SU-DHL-6 (cell line): ENCODE measurements around the gene SLC25A34.

ENCODE experiments used
- H2AFZ ChIP-seq: fragments of 200-600 bp; sonication (generic); 2 replicates; pipeline ENCODE4 v1.6.1; 2014; ENCODE audit warnings: low read depth, mild to moderate bottlenecking, moderate library complexity, mixed read lengths, antibody characterized with exemption, low read length; ENCODE audit not compliant: severe bottlenecking
- H3F3A ChIP-seq: fragments of 200-600 bp; shearing (Covaris generic); 2 replicates; pipeline ENCODE4 v1.6.0; 2016; ENCODE audit warnings: antibody characterized with exemption, mild to moderate bottlenecking; ENCODE audit not compliant: insufficient read depth
- H3K27ac ChIP-seq: fragments of 200-600 bp; sonication (generic); 2 replicates; pipeline ENCODE4 v1.5.1; 2016; ENCODE audit warnings: low read depth, mild to moderate bottlenecking, low read length, moderate library complexity, mixed read lengths
- H3K27me3 ChIP-seq: fragments of 200-600 bp; sonication (generic), shearing (Covaris generic); 2 replicates; pipeline ENCODE4 v1.6.0; 2014; ENCODE audit warnings: mild to moderate bottlenecking, low read length
- H3K36me3 ChIP-seq: fragments of 200-600 bp; sonication (generic); 2 replicates; pipeline ENCODE4 v1.6.1; 2014; ENCODE audit warnings: mild to moderate bottlenecking, low read length, mixed read lengths
- H3K4me2 ChIP-seq: fragments of 300-600, 200-600 bp; shearing (Covaris generic), sonication (generic); 2 replicates; pipeline ENCODE4 v1.6.0; 2014; ENCODE audit warnings: low read length, low read depth, mild to moderate bottlenecking; ENCODE audit not compliant: poor library complexity, severe bottlenecking
- H3K4me3 ChIP-seq: fragments of 200-600 bp; sonication (generic); 2 replicates; pipeline ENCODE4 v1.5.1; 2014; ENCODE audit warnings: antibody characterized with exemption, low read length, mild to moderate bottlenecking, mixed read lengths; ENCODE audit not compliant: insufficient read depth, poor library complexity, severe bottlenecking
- H3K79me2 ChIP-seq: fragments of 200-600 bp; sonication (generic); 2 replicates; pipeline ENCODE4 v1.6.1; 2014; ENCODE audit warnings: mild to moderate bottlenecking, low read length, moderate library complexity; ENCODE audit not compliant: insufficient read depth
- H3K9ac ChIP-seq: fragments of 200-600 bp; sonication (generic); 2 replicates; pipeline ENCODE4 v1.7.0; 2014; ENCODE audit warnings: mild to moderate bottlenecking, low read length
- H3K9me2 ChIP-seq: fragments of 200-600 bp; sonication (generic); replicated peaks from 2 replicates; pipeline ENCODE4 v1.6.1; 2014; ENCODE audit warnings: low read length; ENCODE audit not compliant: insufficient read depth
- H3K9me3 ChIP-seq: fragments of 200-600 bp; sonication (generic); 2 replicates; pipeline ENCODE4 v1.6.1; 2014; ENCODE audit warnings: low read length, mixed read lengths; ENCODE audit not compliant: insufficient read depth
- H4K20me1 ChIP-seq: fragments of 200-600 bp; sonication (generic); 2 replicates; pipeline ENCODE4 v1.6.1; 2014; ENCODE audit warnings: low read depth, mild to moderate bottlenecking, antibody characterized with exemption, low read length, moderate library complexity, mixed read lengths
- CTCF ChIP-seq: fragments of 200-600 bp; sonication (generic); IDR thresholded peaks from one replicate; pipeline ENCODE4 v1.5.1; 2017; ENCODE audit warnings: antibody characterized with exemption, mild to moderate bottlenecking, low read length, moderate library complexity; ENCODE audit not compliant: insufficient read depth, poor library complexity, severe bottlenecking
- EZH2phosphoT487 ChIP-seq: fragments of 200-600 bp; sonication (generic), shearing (Covaris generic); conservative IDR thresholded peaks from 2 replicates; pipeline ENCODE4 v1.6.1; 2018; ENCODE audit warnings: mild to moderate bottlenecking, antibody characterized with exemption, low read length, moderate library complexity, mixed read lengths

SLC25A34 gene

GRCh38 chr1:15758953-15759661 lies 23.0 kb downstream of the SLC25A34 start:
- Histone ChIP-seq H2AFZ (no peak overlapping the region), H3K9ac (no peak overlapping the region), H4K20me1 (no peaks in the 10 kb centered on the region), H3K27ac (no peak overlapping the region), H3K36me3 (no peaks in the 10 kb centered on the region), H3K4me3 (no peak overlapping the region), H3F3A (no peaks in the 10 kb centered on the region), H3K9me2 (no peaks in the 10 kb centered on the region), H3K79me2 (no peaks in the 10 kb centered on the region), H3K9me3 (no peaks in the 10 kb centered on the region), H3K4me2 (no peak overlapping the region), H3K27me3 (no peaks in the 10 kb centered on the region)
- no peak for TF ChIP-seq EZH2phosphoT487
- TF ChIP-seq CTCF, result no peak

- H3K27ac ChIP-seq, result no peak overlapping the region
- no peaks in the 10 kb centered on the region for H3F3A ChIP-seq
- no peak overlapping the region for H3K4me2 ChIP-seq
- H3K4me3 ChIP-seq, result no peak overlapping the region
- no peaks in the 10 kb centered on the region for H3K9me3 ChIP-seq
- no peak overlapping the region for H2AFZ ChIP-seq
- no peaks in the 10 kb centered on the region for H3K36me3 ChIP-seq
- no peak overlapping the region for H3K9ac ChIP-seq
- H4K20me1 ChIP-seq, result no peaks in the 10 kb centered on the region
- TF ChIP-seq CTCF, result no peak
- no peak for TF ChIP-seq EZH2phosphoT487
- no peaks in the 10 kb centered on the region for H3K9me2 ChIP-seq
- H3K27me3 ChIP-seq, result no peaks in the 10 kb centered on the region
- H3K79me2 ChIP-seq, result no peaks in the 10 kb centered on the region
Observed at GRCh38 chr1:15760520-15761211, 24.6 kb downstream of the SLC25A34 start.

DNA sequence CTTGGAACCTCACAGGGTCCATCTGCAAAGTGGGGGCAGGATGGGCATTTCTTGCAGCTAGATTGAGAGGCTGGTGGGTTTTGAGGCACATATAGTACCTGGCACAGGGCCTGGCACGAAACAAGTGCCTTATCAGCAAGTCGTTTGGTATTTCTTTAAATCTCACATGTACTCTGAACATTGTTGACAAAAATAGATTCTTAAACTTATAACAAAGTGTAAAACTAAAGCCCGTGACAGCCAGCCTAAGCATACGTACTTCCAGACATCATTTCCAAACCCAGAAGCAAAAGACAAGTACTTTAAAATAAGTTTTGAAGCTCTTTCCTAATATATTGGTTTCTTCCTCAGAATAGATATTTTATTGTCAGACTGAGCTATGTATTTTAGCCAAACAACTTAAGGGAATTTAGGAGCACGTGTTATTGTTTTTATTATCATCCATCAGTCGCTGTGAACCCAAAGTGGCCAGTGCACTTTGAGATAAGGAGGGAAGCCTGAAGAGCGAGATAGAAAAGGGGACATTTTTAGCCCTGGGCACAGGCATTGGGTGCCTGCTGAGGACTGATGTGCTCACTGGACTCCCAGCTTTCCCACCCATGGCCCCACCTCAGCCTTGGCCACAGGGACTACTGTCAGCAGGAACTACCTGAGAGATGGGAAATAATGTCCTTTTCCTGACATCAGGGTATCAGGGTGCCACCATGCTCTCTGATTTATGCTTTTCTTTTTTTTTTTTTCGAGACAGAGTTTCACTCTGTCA lies 25.5 kb downstream of the SLC25A34 start:
- no peak overlapping the region for H3K4me3 ChIP-seq
- H3K36me3 ChIP-seq, result no peaks in the 10 kb centered on the region
- TF ChIP-seq CTCF (no peak), EZH2phosphoT487 (no peak)
- H3K79me2 ChIP-seq, result no peaks in the 10 kb centered on the region
- no peaks in the 10 kb centered on the region for H3F3A ChIP-seq
- no peaks in the 10 kb centered on the region for H3K9me3 ChIP-seq
- H3K9me2 ChIP-seq, result no peaks in the 10 kb centered on the region
- no peak overlapping the region for H3K4me2 ChIP-seq
- H3K27ac ChIP-seq, result no peak overlapping the region
- H3K9ac ChIP-seq, result no peak overlapping the region
- H2AFZ ChIP-seq, result no peak overlapping the region
- H4K20me1 ChIP-seq, result no peaks in the 10 kb centered on the region
- no peaks in the 10 kb centered on the region for H3K27me3 ChIP-seq
